Loucy (cell line): Measurements from ENCODE around the gene UBR1.

Source experiments
- H2AFZ ChIP-seq: fragments of 200-600 bp; sonication (generic); 2 replicates; pipeline ENCODE4 v1.6.0; 2016; ENCODE audit warnings: antibody characterized with exemption, mild to moderate bottlenecking, low read length, moderate library complexity
- H3F3A ChIP-seq: fragments of 200-600 bp; 2 replicates; pipeline ENCODE4 v1.6.0; 2016; ENCODE audit warnings: antibody characterized with exemption, low read depth, mild to moderate bottlenecking
- H3K27me3 ChIP-seq: fragments of 200-600 bp; sonication (generic); 2 replicates; pipeline ENCODE4 v1.6.1; 2014; ENCODE audit warnings: low read length, mild to moderate bottlenecking; ENCODE audit not compliant: insufficient read depth, poor library complexity, severe bottlenecking
- H3K36me3 ChIP-seq: fragments of 200-600 bp; sonication (generic); 2 replicates; pipeline ENCODE4 v1.6.1; 2016; ENCODE audit warnings: low read length; ENCODE audit not compliant: insufficient read depth
- H3K4me1 ChIP-seq: fragments of 200-600 bp; sonication (generic); 2 replicates; pipeline ENCODE4 v1.5.1; 2014; ENCODE audit warnings: low read length, mild to moderate bottlenecking; ENCODE audit not compliant: insufficient read depth, poor library complexity, severe bottlenecking
- H3K4me2 ChIP-seq: fragments of 200-600 bp; sonication (generic); 2 replicates; pipeline ENCODE4 v1.6.0; 2014; ENCODE audit warnings: antibody characterized with exemption, low read length, low read depth, mild to moderate bottlenecking; ENCODE audit not compliant: poor library complexity, severe bottlenecking
- H3K4me3 ChIP-seq: fragments of 200-600 bp; sonication (generic); 2 replicates; pipeline ENCODE4 v1.5.1; 2014; ENCODE audit warnings: low read length, mild to moderate bottlenecking, mixed read lengths; ENCODE audit not compliant: poor library complexity, severe bottlenecking
- H3K79me2 ChIP-seq: fragments of 200-600 bp; sonication (generic); 2 replicates; pipeline ENCODE4 v1.6.1; 2014; ENCODE audit warnings: low read length; ENCODE audit not compliant: insufficient read depth
- H3K9ac ChIP-seq: fragments of 200-600 bp; sonication (generic); 2 replicates; pipeline ENCODE4 v1.6.0; 2014; ENCODE audit warnings: mild to moderate bottlenecking, low read depth, low read length, moderate library complexity; ENCODE audit not compliant: poor library complexity, severe bottlenecking
- H3K9me2 ChIP-seq: fragments of 200-600 bp; sonication (generic); replicated peaks from 2 replicates; pipeline ENCODE4 v1.6.1; 2016; ENCODE audit warnings: low read depth, low read length, mixed read lengths
- H3K9me3 ChIP-seq: fragments of 200-600 bp; sonication (generic); 2 replicates; pipeline ENCODE4 v1.6.1; 2014; ENCODE audit warnings: mild to moderate bottlenecking, antibody characterized with exemption, low read length, low read depth; ENCODE audit not compliant: insufficient read depth
- H4K20me1 ChIP-seq: fragments of 200-600 bp; sonication (generic); 2 replicates; pipeline ENCODE4 v1.6.0; 2014; ENCODE audit warnings: antibody characterized with exemption, low read length, mild to moderate bottlenecking; ENCODE audit not compliant: insufficient read depth, poor library complexity, severe bottlenecking
- EZH2phosphoT487 ChIP-seq: fragments of 200-600 bp; IDR thresholded peaks from 2 replicates; pipeline ENCODE4 v1.6.1; 2018; ENCODE audit warnings: antibody characterized with exemption, mild to moderate bottlenecking, moderate library complexity, borderline replicate concordance
- TF ChIP-seq, protein P1 (sequence below): fragments of 200-600 bp; sonication (generic); conservative IDR thresholded peaks from 2 replicates; pipeline ENCODE4 v1.5.1; 2014; ENCODE audit warnings: mild to moderate bottlenecking, antibody characterized with exemption, low read length

Gene UBR1

DNA sequence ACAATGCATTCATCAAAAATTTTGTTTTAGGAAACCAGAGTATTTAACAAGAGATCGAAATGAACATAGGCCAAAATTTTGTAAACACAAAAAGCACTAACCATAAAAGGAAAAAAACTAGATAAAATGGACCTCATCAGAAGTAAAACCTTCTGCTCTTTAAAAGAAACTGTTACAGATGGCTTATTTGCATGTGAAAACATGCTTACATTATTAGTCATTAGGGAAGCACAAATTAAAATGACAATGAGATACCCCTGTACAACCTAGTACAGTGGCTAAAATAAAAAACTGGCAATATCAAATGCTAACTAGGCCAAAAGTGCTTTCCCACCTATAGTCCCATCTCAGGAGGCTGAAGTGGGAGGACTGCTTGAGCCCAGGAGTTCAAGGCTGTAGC lies 19.3 kb downstream of the UBR1 start:
- Histone ChIP-seq H3K4me2 (no peak overlapping the region), H3K27me3 (no peaks in the 10 kb centered on the region), H3F3A (no peaks in the 10 kb centered on the region), H3K4me1 (no peaks in the 10 kb centered on the region), H3K4me3 (no peak overlapping the region), H2AFZ (no peak overlapping the region), H3K9me2 (no peaks in the 10 kb centered on the region), H4K20me1 (peaks cover 12% of the 10 kb centered on the region), H3K9ac (no peak overlapping the region), H3K9me3 (no peaks in the 10 kb centered on the region), H3K36me3 (peaks cover 39% of the 10 kb centered on the region), H3K79me2 (peaks cover 37% of the 10 kb centered on the region; the same call in 1 of the 2 replicates)
- TF ChIP-seq EZH2phosphoT487, result no peak
- TF ChIP-seq, protein P1, sequence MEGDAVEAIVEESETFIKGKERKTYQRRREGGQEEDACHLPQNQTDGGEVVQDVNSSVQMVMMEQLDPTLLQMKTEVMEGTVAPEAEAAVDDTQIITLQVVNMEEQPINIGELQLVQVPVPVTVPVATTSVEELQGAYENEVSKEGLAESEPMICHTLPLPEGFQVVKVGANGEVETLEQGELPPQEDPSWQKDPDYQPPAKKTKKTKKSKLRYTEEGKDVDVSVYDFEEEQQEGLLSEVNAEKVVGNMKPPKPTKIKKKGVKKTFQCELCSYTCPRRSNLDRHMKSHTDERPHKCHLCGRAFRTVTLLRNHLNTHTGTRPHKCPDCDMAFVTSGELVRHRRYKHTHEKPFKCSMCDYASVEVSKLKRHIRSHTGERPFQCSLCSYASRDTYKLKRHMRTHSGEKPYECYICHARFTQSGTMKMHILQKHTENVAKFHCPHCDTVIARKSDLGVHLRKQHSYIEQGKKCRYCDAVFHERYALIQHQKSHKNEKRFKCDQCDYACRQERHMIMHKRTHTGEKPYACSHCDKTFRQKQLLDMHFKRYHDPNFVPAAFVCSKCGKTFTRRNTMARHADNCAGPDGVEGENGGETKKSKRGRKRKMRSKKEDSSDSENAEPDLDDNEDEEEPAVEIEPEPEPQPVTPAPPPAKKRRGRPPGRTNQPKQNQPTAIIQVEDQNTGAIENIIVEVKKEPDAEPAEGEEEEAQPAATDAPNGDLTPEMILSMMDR, result no peak

DNA sequence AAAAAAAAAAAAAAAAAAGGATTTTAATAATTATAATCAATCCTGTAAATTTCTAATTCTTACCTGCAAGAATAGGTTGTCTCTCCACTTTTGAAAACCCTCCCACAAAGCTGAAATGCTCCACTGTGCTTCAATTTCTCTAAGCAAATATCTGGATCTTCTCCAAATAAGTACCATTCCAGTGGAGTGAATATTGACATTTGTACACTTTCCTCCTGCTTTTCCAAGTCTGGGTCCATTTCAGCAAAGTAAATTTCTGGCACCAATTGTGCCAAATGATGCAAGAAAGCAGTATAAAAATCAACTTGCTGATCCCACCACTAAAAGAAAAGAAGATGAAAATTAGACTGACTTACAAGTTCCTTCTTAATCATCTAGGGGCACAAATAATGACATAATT lies 19.9 kb downstream of the UBR1 start:
- no peak overlapping the region for H3K4me2 ChIP-seq
- no peaks in the 10 kb centered on the region for H3K9me2 ChIP-seq
- TF ChIP-seq, protein P1, result no peak
- TF ChIP-seq EZH2phosphoT487, result no peak
- H3K9me3 ChIP-seq, result no peaks in the 10 kb centered on the region
- H3F3A ChIP-seq, result no peaks in the 10 kb centered on the region
- H3K79me2 ChIP-seq, result peaks cover 32% of the 10 kb centered on the region; the same call in 1 of the 2 replicates
- H4K20me1 ChIP-seq, result peaks cover 12% of the 10 kb centered on the region
- H2AFZ ChIP-seq, result no peak overlapping the region
- no peaks in the 10 kb centered on the region for H3K27me3 ChIP-seq
- no peaks in the 10 kb centered on the region for H3K4me1 ChIP-seq
- no peak overlapping the region for H3K4me3 ChIP-seq
- no peak overlapping the region for H3K9ac ChIP-seq
- H3K36me3 ChIP-seq, result peaks cover 45% of the 10 kb centered on the region

DNA sequence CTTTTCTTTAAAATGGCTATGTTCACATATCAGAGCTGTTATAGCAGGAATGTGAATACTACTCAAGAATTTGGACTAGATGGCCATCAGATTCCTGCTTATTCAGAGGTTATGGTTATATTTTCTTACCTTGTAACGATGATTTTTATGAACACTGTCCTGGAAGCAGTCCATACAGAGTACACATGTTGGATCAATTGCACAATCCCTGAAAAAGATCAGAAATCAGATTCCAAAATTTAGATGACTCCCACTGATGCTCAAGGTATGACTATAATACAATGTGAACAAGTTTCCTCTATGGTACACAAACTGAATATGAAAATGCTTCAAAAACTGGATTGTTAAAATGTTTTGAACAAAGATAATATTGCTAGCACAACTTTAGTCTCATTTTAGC lies 23.3 kb downstream of the UBR1 start:
- Histone ChIP-seq H3K4me1 (no peaks in the 10 kb centered on the region), H2AFZ (no peak overlapping the region), H3K79me2 (peaks cover 22% of the 10 kb centered on the region; the same call in 1 of the 2 replicates), H3K9me2 (no peaks in the 10 kb centered on the region), H3K9me3 (no peaks in the 10 kb centered on the region), H3K9ac (no peak overlapping the region), H3K36me3 (peaks cover 64% of the 10 kb centered on the region), H3K4me2 (no peak overlapping the region), H3K27me3 (no peaks in the 10 kb centered on the region), H3K4me3 (no peak overlapping the region), H4K20me1 (peaks cover 8% of the 10 kb centered on the region), H3F3A (no peaks in the 10 kb centered on the region)
- TF ChIP-seq, protein P1, result no peak
- no peak for TF ChIP-seq EZH2phosphoT487
